22Rv1 (cell line): ENCODE measurements around the gene TIMM23.

Experiments
- CTCF ChIP-seq: fragments of 450-650 bp; IDR thresholded peaks from 2 replicates; pipeline ENCODE4 v1.5.1; 2017; ENCODE audit warnings: mild to moderate bottlenecking
- ZFX ChIP-seq: fragments of 450-650 bp; IDR thresholded peaks from 2 replicates; pipeline ENCODE4 v1.6.1; 2017; ENCODE audit warnings: antibody characterized with exemption, borderline replicate concordance

GRCh38 chr10:46006219-46006618 is 33.9 kb downstream of the TIMM23 start:
- TF ChIP-seq CTCF (no peak), ZFX (no peak)
